HG02588 (cell line): ENCODE data around the gene LCA5L.

Experiments used
- ATAC-seq: cut with Tn5 transposase; IDR thresholded peaks from one replicate; pipeline ENCODE4 v1.9.1; 2021; ENCODE audit warnings: mild to moderate bottlenecking, moderate library complexity; ENCODE audit not compliant: unreplicated experiment

The LCA5L gene

DNA sequence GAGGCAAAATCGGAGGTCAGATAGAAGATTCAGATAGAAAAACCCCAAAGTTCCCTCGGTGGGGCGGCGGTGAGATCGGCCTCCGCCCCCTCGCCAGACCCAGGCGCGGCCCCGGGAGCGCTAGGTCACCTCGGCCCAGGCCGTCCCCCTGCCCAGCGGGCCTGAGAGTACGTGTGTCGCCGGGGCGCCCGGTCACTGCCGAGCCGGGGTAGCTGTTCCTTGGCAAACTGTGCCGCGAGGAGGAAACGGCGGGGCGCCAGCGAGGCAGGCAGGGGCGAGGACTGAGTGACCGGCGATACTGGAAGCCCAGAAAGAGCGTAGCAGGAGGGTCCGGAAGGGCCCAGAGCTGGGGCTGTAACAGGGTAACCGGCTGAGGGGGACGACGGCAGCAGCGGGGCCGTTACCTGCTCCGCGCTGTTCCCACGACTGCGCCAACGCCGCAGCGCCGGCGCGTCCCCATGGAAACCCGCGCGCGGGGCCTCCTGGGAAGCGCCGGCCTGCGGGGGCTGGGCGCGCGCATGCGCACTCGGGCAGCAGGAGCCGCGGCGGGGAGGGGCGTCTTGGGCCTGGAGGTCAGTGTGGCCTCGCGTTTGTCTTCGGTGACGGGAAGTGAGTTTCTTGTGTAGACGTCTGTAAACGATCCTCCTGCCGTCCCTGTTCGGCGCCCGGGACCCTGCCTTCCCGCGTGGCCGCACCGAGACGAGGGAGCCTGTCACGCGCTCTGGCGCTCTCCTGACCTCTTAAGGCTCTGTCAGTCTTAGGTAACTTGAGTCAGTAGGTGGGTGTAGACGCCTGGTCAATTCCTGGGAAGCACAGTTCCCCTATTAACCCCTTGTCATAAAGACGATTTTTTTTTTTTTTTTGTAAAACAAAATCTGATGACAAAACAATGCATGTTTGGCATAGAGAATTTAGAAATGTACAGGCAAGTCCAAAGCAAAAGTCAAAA lies at the start of gene LCA5L:
LCA5L (minus strand) TSS at position 458 of the 949 bp plus-strand sequence. CDS start 17,285 bp downstream, outside the sequence.
- ATAC-seq, result peak; percentile 87

DNA sequence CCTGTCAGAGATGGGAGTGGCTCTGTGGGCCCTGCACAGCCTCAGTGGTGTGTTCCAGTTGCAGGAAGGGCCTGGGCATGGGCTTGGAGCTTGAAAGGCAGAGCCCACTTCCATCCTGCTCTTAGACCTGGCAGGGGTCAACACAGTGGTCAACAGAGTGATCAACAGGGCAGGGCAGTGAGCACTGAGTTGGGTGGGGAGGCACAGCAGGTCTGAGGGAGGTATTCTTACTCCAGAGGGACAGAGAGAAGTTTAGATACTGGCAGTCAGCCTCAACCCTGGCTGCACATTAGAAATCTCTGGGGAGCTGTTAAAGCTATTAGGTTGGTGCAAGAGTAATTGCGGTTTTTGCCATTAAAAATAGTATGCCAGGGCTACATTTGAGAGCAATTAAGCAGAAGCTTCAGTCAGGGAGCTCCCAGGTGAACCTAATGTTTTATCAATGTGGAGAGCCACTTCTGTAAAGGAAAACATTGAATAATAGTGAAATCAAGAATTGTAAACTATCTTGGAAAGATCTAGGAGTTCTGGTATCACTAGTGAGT lies 43.9 kb upstream of the LCA5L start:
- no peak for ATAC-seq

DNA sequence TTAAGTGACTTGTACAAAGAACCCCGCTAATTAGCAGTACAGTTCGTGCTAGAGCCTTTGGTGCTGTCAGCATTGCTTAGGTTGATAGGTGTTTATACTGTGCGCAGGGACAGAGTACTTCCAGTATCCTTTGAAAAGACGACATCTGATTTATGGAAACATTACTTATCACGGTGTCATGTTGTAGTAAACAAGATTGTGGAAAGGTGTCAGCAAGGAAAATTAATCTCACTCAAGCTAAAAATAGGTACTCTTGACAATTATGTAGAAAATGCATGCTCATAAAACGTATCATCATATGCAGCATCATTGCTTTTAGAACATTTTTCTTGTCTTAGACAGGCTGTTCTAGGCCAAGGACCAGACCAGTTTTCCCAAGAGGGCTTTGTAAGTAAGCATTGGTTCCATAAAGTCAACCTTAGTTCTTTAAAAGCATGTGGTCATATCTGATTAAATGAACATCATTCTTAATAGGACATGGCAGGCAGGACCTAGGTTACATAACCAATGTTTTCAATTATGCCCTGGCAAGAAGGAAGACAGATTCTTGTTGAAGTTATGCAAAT lies 39.2 kb upstream of the LCA5L start:
- ATAC-seq, result no peak

DNA sequence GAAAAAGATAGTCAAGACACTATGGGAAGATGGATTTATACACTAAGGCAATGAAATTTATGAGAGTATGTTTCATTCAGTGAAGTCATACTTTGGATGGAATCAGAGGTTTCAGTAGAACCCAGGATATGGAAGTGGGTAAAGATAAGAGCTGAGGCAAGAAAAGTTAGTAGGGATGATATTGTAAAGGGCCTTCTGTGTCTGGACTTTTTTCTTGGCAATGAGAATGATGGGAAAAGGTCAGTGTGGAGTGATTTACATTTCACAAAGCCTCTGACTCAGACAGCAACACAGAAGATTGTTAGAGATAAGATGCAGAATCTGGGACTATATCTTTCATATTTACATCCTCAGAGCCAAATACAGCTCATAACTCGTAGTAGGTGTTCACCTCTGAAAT lies 38.3 kb upstream of the LCA5L start:
- no peak for ATAC-seq

DNA sequence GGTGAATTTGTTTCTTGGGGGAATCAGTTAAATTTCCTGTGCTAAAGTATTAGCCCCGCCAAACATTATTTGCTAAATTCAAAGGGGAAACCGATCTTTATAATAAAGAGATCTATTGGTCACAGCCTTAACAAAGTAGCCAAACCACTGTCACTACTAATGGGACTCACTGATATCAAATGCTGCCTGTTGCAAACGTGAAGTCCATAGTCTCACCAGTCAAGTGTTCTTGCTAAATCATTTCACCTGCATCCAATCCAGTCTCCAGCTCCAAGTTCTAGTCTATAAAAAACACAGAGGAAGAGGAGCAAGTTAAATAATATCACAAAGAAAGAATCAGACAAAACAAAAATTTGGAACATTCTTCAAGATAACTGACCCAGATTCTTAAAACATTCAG lies 36.3 kb upstream of the LCA5L start:
- ATAC-seq, result no peak

DNA sequence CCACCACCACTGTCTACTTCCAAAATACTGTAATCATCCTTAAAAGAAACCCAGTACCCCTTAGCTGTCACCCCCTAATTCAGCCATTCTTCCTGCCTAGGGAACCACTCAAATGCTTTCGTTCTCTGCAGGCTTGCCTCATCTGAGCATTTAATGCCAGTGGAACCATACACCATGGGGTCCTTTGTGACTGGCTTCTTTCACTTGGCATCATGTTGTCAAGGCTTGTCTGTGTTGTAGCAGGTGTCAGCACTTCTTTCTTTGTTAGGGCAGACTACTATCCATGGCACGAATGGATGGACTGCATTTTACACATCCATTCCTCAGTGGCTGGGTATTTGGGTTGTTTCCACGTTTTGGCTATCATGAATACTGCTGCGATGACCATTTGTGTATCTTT lies 34.7 kb upstream of the LCA5L start:
- no peak for ATAC-seq

DNA sequence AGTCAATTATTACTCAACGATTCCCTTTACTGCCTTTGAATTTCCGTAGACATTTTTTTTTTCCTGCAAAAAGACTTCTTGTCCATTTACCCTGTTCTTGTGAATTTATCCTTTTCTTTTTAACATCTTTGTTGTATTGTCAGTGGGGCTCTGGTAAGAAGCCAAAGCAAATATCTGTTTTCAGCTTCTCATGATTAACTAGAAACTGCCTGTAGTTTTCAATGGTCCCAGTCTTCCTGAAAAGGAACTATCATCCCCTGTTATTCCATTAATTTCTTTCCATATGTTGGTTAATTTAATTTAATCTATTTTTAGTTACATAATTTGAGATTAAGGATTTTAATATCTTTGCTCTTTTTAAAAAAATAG lies 34.2 kb upstream of the LCA5L start:
- no peak for ATAC-seq

DNA sequence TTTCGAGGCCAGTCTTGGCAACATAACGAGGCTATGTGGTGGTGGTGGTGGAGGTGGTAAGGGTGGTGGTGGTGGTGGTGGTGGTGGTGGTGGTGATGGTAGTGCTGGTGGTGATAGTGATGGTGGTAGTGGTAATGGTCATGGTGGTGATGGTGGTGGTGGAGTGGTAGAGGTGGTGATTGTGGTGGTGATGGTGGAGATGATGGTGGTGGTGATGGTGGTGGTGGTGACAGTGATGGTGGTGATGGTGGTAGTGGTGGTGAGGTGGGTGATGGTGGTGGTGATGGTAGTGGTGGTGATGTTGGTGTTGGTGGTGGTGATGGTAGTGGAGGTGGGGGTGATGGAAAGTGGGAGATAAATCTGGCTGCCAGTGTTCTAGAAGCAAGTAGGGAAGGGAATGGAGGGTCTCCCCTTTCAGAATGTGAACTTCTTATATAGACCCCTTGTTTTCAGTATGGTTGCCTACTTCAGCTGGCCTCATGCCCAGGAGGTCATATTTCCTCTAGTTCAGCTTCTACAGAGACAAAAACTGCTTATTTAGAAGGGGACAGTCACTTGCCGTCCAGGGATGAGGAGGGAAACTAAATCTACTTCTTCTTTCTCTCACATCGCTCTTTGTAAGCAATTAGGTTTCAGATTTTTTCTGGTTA lies 33.7 kb upstream of the LCA5L start:
- ATAC-seq, result no peak

DNA sequence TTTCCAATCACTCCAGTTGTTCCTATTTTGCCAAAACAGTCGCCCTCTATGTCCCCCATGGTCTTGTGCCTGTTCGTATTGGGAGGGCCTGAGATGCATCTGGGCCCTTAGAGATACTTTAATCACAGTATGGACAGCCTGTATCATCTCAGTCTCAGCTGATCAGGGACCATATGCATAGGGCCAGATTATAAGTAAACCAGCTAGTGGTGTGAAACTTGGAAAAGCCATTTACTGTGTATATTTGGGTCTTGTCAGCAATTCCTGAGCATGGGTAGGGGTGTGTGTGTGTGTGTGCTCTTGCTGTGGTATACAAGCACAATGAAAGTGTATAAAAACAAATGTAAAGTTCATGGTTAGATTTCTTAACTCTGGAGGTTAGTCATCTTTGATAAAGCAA lies 29.0 kb upstream of the LCA5L start:
- ATAC-seq, result no peak

DNA sequence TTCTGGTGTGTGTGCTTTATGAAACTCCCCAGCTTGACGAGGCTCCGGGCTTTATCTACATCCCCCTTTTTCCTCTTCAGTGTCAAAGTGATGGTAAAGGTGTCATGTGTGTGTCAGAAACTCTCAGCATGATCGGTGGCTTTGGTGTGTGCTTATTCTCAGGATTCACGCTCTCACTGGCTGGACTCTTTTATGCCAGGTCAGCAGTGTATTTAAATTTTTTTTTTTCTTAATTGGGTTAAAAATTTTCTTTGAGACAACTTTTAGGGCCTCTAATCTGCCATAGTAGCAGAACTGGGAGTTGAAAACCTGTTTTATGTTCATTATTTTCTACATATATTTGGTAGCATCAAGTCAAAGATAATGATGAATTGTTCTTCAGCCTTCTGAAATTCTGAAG lies 27.2 kb upstream of the LCA5L start:
- no peak for ATAC-seq

DNA sequence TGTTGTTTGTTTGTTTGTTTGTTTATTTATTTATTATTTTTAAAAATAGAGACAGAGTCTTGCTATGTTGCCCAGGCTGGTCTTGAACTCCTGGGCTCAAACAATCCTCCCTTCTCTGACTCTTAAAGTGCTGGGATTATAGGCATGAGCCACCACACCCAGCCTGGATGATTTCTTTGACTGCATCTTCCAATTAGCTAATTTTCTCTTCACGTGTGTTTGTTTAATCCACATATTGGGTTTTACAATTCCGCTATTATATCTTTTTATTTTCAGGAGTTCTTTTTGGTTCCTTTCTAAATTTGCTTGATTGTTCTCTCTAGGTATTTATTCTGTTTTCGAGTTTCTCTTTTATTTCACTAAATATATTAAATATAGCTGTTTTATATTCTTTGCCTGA lies 26.0 kb upstream of the LCA5L start:
- ATAC-seq, result no peak

DNA sequence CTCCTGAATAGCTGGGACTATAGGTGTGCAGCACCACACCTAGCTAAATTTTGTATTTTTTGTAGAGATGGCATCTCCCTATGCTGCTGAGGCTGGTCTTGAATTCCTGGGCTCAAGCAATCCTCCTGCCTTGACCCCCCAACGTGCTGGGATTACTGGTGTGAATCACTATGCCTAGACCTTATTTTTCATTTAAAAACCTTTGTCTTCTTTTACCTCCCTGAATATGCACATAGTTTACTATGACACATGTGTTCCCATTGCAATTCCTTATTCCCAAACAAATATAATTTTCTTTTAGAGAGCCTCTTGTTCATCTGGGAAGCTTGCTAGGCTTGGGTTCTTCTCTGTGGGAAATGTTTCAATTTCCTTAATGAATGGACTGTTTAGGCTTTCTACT lies 23.0 kb upstream of the LCA5L start:
- no peak for ATAC-seq

DNA sequence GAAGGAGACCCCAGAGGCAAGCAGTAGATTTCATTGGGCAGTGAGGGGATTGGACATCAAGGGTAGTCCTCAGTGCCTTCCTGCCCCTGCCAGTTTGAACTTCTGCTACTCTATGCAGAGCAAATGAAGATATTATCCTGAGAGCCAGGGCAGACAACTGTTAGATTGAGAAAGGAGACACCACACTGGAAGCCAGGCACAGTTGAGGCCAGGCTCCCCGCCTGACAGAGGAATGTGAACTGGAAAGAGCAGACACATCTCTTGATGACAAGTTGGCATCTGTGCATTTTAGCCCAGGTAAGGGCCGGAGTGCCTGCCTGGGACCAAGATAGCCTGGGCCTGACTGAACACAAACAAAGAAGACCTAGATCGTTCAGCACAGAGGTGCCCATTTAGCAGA lies 22.2 kb upstream of the LCA5L start:
- ATAC-seq, result no peak

DNA sequence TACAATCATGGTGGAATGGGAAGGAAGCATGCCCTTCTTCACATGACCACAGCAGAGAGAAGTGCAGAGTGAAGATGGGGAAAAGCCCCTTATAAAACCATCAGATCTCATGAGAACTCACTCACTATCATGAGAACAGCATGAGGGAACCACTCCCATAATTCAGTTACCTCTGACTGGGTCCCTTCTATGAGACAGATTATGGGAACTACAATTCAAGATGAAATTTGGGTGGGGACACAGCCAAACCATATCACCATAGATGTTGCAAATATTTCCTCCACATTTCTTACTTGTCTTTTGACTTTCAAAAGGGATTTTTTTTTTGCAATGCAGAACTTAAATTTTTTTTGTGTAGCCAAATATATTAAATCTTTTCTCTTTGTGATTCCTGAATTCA lies 21.0 kb upstream of the LCA5L start:
- no peak for ATAC-seq

DNA sequence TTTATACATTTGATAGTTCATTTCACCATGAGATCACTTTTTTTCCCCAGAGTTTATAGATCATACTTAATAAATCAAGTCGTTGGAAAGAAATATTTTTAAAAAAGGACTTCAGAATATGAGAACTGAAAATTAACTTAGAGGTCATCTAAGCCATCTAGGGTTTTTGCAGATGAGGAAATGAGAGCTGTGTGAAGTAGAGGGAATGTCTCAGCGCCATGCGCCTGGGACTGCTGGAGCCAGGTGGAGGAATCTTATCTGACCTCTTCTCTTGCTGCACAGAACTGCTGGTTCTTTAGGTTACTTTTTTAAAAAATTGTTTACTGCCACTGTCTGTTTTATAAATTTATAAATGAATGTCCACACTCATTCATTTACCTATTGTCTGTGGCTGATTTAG lies 17.7 kb upstream of the LCA5L start:
- no peak for ATAC-seq

DNA sequence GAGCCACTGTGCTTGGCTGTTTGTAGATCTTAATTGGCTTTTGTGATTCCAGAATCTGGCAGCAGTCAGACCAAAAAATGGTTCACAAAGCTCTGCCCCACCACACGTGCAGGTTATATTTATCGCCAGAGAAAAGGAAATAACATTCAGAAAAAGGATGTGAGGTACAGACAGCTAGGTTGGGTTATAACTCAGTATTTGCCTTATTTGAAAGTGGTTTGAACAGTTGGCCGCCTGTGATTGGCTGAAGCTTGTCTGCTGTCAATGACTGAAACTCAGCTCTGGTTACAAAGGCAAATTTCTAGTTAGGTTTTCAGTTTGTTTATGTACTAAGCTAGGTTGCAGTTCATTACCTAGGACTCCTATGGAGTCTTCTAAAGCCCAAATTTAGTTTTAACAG lies 15.8 kb upstream of the LCA5L start:
- no peak for ATAC-seq

DNA sequence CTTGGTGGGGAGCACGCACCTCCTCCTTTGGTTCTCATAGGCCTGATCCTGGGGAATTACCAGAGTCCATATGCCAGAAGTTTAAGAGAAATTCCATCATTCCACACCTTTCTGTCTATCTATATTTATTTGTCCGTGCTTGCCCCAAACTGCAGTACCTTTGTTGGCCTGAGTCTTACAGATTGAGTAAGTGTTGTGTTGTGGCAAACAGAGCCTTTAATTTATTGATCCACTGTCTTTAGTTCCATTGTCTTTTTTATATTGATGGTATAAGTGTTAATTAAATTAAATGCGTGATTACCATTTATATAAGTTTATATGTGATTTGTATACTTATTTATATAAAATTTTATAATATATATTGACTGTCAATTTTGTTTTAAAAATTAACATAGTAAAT lies 11.1 kb upstream of the LCA5L start:
- ATAC-seq, result no peak

DNA sequence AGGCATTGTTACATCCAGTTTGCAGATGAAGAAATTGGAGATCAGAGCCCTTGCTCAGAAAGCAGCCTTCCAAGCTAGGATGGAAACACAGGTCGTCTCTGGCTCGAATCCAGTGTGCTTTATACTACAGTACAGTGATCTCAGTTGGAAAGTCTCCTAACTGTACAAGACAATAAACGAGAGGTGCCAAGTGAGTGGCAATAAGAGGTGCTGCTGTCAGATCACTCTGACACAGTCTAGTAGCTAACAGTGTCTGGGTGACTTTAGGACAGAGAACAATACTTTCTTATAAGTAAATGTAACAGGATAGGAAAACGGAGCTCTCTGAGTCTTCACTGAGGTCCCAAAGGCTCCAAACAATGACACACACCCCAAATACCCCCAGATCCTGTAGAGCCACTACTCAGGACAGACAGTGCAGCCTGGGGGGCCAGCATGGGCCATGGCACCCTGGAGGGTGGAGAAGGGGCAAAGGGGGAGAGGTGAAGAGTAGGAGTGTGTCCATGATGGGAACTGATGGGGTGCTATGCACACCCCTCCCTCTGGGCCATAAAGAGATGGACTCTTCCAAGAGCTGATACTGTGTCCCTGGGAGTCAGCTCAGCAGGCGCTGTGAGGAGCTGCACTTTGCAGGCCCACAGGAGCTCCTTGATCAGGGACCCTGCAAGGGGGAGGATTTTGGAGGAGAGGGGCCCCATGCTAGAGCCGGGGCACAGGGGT lies 9.5 kb upstream of the LCA5L start:
- ATAC-seq, result no peak

DNA sequence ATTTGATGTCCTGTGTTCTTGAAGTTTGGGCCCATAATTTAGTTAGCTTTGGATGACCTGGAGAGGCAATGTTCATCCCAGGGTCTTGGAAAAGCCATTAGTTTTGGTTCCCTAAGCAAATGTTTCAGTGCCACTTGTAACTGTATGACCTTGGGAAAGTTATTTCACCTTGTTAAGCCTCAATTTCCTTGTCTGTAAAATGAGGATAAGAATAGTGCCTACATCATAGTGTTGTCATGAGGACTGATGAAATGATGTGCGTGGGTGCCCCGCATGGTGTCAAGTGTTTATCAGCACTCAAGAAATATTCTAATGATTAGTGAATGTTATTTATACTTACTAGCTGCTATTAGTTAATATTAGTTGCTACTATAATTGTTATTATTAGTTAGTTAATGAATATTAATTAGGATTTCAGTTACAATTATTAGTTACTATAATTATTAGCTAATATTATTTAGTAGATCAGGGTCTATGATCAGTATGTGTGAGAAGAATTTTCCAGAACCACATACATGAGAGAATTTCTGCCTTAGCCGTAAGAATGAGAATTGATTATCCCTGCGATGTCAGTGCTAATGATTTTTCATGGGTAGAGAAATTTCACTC lies 8.1 kb upstream of the LCA5L start:
- no peak for ATAC-seq

DNA sequence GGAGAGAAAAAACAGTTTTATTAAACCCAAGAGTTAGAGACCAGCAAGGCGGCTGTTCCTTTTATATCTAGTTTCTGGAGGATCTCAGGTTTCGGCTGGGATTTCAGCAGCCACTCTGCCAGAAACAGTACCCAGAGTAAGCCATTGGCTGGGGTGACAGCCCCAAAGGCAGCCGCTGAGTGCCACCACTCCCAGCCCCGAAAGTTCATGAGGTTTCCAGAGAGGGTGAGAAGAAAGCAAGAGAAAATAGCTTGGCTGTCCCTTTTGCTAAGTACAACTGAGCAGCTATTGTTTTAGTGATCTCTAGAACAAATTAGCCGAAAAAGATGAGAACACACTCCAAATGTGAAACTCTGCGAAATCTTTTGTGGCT lies 7.4 kb upstream of the LCA5L start:
- no peak for ATAC-seq
